ENCODE measurements around the gene MYO10. TPM values are rescaled to one million over a fixed set of nuclear protein-coding genes. Genes with fewer than 3 reads are reported as not detected.

Gene MYO10
- total and polyA plus RNA-seq, 2 donors (not counting 3 experiments of a cell fraction or from before 2014, with no cell fraction given): 36.0 to 148 TPM

DNA sequence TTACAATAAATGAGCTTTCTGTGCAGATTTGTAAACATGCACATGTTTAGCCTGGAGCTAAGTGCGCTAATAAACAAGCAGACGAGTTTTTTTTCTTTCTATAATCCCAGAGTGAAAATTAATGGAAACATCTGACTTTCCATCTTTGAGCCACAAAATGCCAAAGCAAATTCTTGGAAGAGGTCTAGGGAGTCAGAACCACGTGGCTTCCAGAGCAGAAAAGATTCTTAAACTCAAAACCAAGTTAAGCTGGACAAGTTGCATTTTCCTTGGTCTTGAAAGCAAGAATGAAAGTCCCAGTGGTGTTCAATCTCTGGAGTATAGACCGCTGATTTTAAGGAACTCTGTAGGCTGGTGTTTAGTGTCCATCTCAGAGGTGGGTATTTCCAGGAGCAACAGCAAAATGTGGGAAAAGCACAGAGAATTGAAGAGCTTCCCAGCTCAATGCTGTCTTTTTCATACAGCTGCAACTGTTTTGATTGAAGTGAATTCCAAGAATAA is 71.4 kb downstream of the MYO10 start:
- Histone ChIP-seq H2AFZ (ENCODE audit: low read depth, low read length) (no peak overlapping the region), H3K4me3 (replicated peaks in 1 of 3; ENCODE audit: insufficient read depth in 1 of 3, low read depth in 1 of 3, low read length in 3 of 3) (no peak overlapping the region), H3K9ac (replicated peaks; ENCODE audit: extremely low read depth, insufficient read depth, low read length) (no peak overlapping the region), H3K4me2 (ENCODE audit: insufficient read depth, low read length) (no peak overlapping the region), H4K20me1 (replicated peaks; ENCODE audit: control insufficient read depth, extremely low read depth, insufficient read depth, low read length) (peaks cover 15% of the 10 kb centered on the region), H3K36me3 (ENCODE audit: control insufficient read depth in 2 of 2, extremely low read depth in 1 of 2, insufficient read depth in 2 of 2, low read length in 2 of 2) (peaks cover 2 to 5% of the 10 kb centered on the region in 2 experiments), H3K9me1 (replicated peaks; ENCODE audit: control insufficient read depth, extremely low read depth, insufficient read depth, low read length) (no peaks in the 10 kb centered on the region), H3K27ac (ENCODE audit: insufficient read depth, low read depth, low read length) (no peak overlapping the region), H3K79me2 (ENCODE audit: control insufficient read depth, insufficient read depth, low read length) (peaks cover 99% of the 10 kb centered on the region), H3K9me3 (replicated peaks; ENCODE audit: control insufficient read depth, insufficient read depth, low read length) (no peaks in the 10 kb centered on the region), H3K4me1 (ENCODE audit: control insufficient read depth, extremely low read depth, insufficient read depth, low read length) (no peaks in the 10 kb centered on the region), H3K27me3 (ENCODE audit: control insufficient read depth in 2 of 2, insufficient read depth in 2 of 2, low read length in 2 of 2) (no peaks in the 10 kb centered on the region)
- intact Hi-C loops (cut with micrococcal nuclease): no loop called here
- no peak for DNase-seq (ENCODE audit: low read depth, low spot score)
- TF ChIP-seq POLR2AphosphoS5 (IDR thresholded peaks at IDR 0.05; ENCODE audit: insufficient read depth, low read depth, low read length): no peak
- TF ChIP-seq MYC (IDR thresholded peaks at IDR 0.05; ENCODE audit: low read depth, low read length): no peak
- TF ChIP-seq JUN (IDR thresholded peaks at IDR 0.05; ENCODE audit: borderline replicate concordance, insufficient read depth, insufficient read length, low read depth): no peak
- FAIRE-seq: peak; percentile 46
- dilution Hi-C loops (cut with MboI; ENCODE audit: extremely low pct_ligation_motif_present, low sequenced_read_pairs): no loop called here
- CTCF ChIA-PET: interaction anchor here (1.1 to 2.9 kb wide), 3 partner anchors 9 to 325 kb away, joined by 3 to 14 read pairs (median 4); no protein-coding TSS in a partner anchor
- POLR2A ChIA-PET: no interaction called here
- BruUV-seq (replicated peaks): no TSS peak

DNA sequence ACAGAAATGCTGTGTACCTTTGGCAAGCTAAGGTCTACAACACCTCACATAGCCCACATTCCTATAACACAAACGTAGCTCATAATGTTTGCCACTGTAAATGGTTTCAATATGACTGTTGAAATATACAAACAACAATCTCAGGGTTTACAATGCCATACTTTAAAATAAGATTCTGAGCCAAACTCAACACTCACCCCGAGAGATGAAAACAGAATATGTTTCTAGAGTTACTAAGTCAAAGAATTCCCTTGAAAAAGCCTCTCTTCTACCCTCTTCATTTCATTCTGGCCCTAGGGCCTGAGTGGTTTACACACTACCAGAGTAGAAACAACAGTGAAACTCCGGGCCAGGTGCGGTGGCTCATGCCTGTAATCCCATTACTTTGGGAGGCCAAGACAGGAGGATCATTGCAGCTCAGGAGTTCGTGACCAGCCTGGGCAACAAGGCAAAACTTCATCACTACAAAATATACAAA is 72.6 kb downstream of the MYO10 start:
- intact Hi-C loops (cut with micrococcal nuclease) (no loop called here), dilution Hi-C loops (cut with MboI; ENCODE audit: extremely low pct_ligation_motif_present, low sequenced_read_pairs) (no loop called here)
- Histone ChIP-seq H3K9me3 (replicated peaks; ENCODE audit: control insufficient read depth, insufficient read depth, low read length) (no peaks in the 10 kb centered on the region), H3K4me3 (replicated peaks in 1 of 3; ENCODE audit: insufficient read depth in 1 of 3, low read depth in 1 of 3, low read length in 3 of 3) (no peak overlapping the region), H2AFZ (ENCODE audit: low read depth, low read length) (no peak overlapping the region), H3K27me3 (ENCODE audit: control insufficient read depth in 2 of 2, insufficient read depth in 2 of 2, low read length in 2 of 2) (no peaks in the 10 kb centered on the region), H4K20me1 (replicated peaks; ENCODE audit: control insufficient read depth, extremely low read depth, insufficient read depth, low read length) (peaks cover 11% of the 10 kb centered on the region), H3K79me2 (ENCODE audit: control insufficient read depth, insufficient read depth, low read length) (peaks cover 99% of the 10 kb centered on the region), H3K4me1 (ENCODE audit: control insufficient read depth, extremely low read depth, insufficient read depth, low read length) (no peaks in the 10 kb centered on the region), H3K9ac (replicated peaks; ENCODE audit: extremely low read depth, insufficient read depth, low read length) (no peak overlapping the region), H3K27ac (ENCODE audit: insufficient read depth, low read depth, low read length) (no peak overlapping the region), H3K9me1 (replicated peaks; ENCODE audit: control insufficient read depth, extremely low read depth, insufficient read depth, low read length) (no peaks in the 10 kb centered on the region), H3K36me3 (ENCODE audit: control insufficient read depth in 2 of 2, extremely low read depth in 1 of 2, insufficient read depth in 2 of 2, low read length in 2 of 2) (peaks cover 2 to 8% of the 10 kb centered on the region in 2 experiments), H3K4me2 (ENCODE audit: insufficient read depth, low read length) (no peak overlapping the region)
- ChIA-PET POLR2A (interaction anchor here (0.7 kb wide), 1 partner anchor 184 kb away, joined by 3 read pairs; no protein-coding TSS in a partner anchor), CTCF (interaction anchor here (2.9 kb wide), 1 partner anchor 326 kb away, joined by 14 read pairs; no protein-coding TSS in a partner anchor)
- no TSS peak for BruUV-seq (replicated peaks)
- DNase-seq (ENCODE audit: low read depth, low spot score) (no peak), FAIRE-seq (no peak)
- TF ChIP-seq, protein P1, sequence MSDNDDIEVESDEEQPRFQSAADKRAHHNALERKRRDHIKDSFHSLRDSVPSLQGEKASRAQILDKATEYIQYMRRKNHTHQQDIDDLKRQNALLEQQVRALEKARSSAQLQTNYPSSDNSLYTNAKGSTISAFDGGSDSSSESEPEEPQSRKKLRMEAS (IDR thresholded peaks at IDR 0.05; ENCODE audit: insufficient read depth, insufficient read length): no peak
- TF ChIP-seq, protein P2, sequence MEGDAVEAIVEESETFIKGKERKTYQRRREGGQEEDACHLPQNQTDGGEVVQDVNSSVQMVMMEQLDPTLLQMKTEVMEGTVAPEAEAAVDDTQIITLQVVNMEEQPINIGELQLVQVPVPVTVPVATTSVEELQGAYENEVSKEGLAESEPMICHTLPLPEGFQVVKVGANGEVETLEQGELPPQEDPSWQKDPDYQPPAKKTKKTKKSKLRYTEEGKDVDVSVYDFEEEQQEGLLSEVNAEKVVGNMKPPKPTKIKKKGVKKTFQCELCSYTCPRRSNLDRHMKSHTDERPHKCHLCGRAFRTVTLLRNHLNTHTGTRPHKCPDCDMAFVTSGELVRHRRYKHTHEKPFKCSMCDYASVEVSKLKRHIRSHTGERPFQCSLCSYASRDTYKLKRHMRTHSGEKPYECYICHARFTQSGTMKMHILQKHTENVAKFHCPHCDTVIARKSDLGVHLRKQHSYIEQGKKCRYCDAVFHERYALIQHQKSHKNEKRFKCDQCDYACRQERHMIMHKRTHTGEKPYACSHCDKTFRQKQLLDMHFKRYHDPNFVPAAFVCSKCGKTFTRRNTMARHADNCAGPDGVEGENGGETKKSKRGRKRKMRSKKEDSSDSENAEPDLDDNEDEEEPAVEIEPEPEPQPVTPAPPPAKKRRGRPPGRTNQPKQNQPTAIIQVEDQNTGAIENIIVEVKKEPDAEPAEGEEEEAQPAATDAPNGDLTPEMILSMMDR (IDR thresholded peaks at IDR 0.05; ENCODE audit: extremely low read depth in 1 of 2, insufficient read depth in 1 of 2, low read depth in 1 of 2, low read length in 2 of 2): no peak
- TF ChIP-seq POLR2A (IDR thresholded peaks at IDR 0.05; ENCODE audit: low read depth, low read length): no peak
- no peak for TF ChIP-seq JUN (IDR thresholded peaks at IDR 0.05; ENCODE audit: borderline replicate concordance, insufficient read depth, insufficient read length, low read depth)
- TF ChIP-seq GATA2 (IDR thresholded peaks at IDR 0.05; ENCODE audit: insufficient read depth, insufficient read length, low read depth, low read length): no peak
- no peak for TF ChIP-seq EZH2 (IDR thresholded peaks at IDR 0.05; ENCODE audit: borderline replicate concordance, low read depth, low read length, severe bottlenecking)
